ENCODE measurements around the gene BEX2. TPM values are rescaled to one million over a fixed set of nuclear protein-coding genes. Genes with fewer than 3 reads are reported as not detected.

The BEX2 gene
- total and polyA plus RNA-seq, 3 experiments from 2014 or later = 8.9 to 68.6 (median 9.0) TPM

DNA sequence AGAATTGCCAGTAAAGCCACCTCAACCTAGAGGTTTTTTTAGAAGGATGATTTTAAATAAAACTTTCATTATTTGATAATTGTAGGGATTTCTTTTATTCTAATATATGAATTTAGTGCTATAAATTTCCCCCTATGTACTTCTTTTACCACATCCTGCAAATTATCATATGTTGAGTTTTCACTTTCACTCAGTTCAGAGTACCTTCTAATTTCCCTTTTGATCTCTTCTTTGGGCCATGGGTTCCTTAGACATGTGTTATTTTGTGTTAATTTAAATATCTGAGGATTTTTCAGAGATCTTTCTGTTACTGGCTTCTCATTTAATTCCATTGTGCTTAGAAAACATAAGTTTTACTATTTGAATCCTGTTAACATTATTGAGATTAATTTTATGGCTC lies 6.1 kb downstream of the BEX2 start:
- DNase-seq = no peak
- H3K4me1 Mint-ChIP-seq = peaks cover 0 to 6% (median 0%) of the 10 kb centered on the region in 3 donors
- H3K9me3 ChIP-seq (ENCODE audit: low read length) = no peaks in the 10 kb centered on the region
- H3K27me3 ChIP-seq (ENCODE audit: insufficient read depth, low read length, poor library complexity, severe bottlenecking) = no peaks in the 10 kb centered on the region
- ChIA-PET POLR2A (no interaction called here), CTCF (no interaction called here)
- no peak overlapping the region for H3K27ac ChIP-seq (ENCODE audit: low read depth, low read length)
- H3K9me3 Mint-ChIP-seq = peaks cover 0 to 2% (median 0%) of the 10 kb centered on the region in 5 donors
- H3K4me3 ChIP-seq (ENCODE audit: low read length) = no peak overlapping the region
- H3K27ac Mint-ChIP-seq = no peak overlapping the region
- H3K4me3 Mint-ChIP-seq = no peak overlapping the region
- no peaks in the 10 kb centered on the region for H3K4me1 ChIP-seq (ENCODE audit: insufficient read depth, low read length)
- H3K27me3 Mint-ChIP-seq = peaks cover 0 to 2% of the 10 kb centered on the region in 2 donors
- H3K36me3 ChIP-seq (ENCODE audit: insufficient read depth, low read length) = no peaks in the 10 kb centered on the region
- H3K36me3 Mint-ChIP-seq = peaks cover 0 to 8% (median 0%) of the 10 kb centered on the region in 3 donors

GRCh38 chrX:103293118-103293517 lies 17.7 kb downstream of the BEX2 start:
- Mint-ChIP-seq H3K9me3 (no peaks in the 10 kb centered on the region), H3K36me3 (no peaks in the 10 kb centered on the region), H3K27ac (no peak overlapping the region), H3K4me1 (no peaks in the 10 kb centered on the region), H3K27me3 (peaks cover 2 to 20% of the 10 kb centered on the region in 2 donors), H3K4me3 (no peak overlapping the region)
- ChIA-PET CTCF (no interaction called here), POLR2A (no interaction called here)
- Histone ChIP-seq H3K4me1 (ENCODE audit: insufficient read depth, low read length) (no peaks in the 10 kb centered on the region), H3K4me3 (ENCODE audit: low read length) (no peak overlapping the region), H3K27me3 (ENCODE audit: insufficient read depth, low read length, poor library complexity, severe bottlenecking) (no peaks in the 10 kb centered on the region), H3K27ac (ENCODE audit: low read depth, low read length) (no peak overlapping the region), H3K36me3 (ENCODE audit: insufficient read depth, low read length) (no peaks in the 10 kb centered on the region), H3K9me3 (ENCODE audit: low read length) (no peaks in the 10 kb centered on the region)
- DNase-seq = no peak

DNA sequence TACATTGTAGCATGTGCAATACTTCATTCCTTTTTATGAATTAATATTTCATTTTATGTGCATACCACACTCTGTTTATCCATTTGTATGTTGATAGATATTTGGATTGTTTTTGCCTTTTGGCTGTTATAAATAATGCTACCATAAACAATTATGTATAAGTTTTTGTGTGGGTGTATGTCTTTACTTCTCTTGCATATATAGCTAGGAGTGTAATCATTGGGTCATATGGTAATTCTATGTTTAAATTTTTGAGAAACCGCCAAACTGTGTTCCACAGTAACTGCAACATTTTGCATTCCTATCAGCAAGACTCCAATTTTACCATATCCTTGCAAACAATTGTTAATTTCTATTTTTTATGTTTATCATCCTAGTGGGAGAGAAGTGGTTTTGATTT lies 31.2 kb downstream of the BEX2 start:
- Mint-ChIP-seq H3K4me1 (peaks cover 0 to 10% (median 4%) of the 10 kb centered on the region in 3 donors), H3K9me3 (no peaks in the 10 kb centered on the region), H3K27me3 (peaks cover 51 to 56% of the 10 kb centered on the region in 2 donors), H3K36me3 (no peaks in the 10 kb centered on the region), H3K27ac (no peak overlapping the region), H3K4me3 (no peak overlapping the region)
- H3K27me3 ChIP-seq (ENCODE audit: insufficient read depth, low read length, poor library complexity, severe bottlenecking) = no peaks in the 10 kb centered on the region
- ChIA-PET CTCF (no interaction called here), POLR2A (no interaction called here)
- no peak overlapping the region for H3K27ac ChIP-seq (ENCODE audit: low read depth, low read length)
- no peaks in the 10 kb centered on the region for H3K36me3 ChIP-seq (ENCODE audit: insufficient read depth, low read length)
- DNase-seq = no peak
- H3K9me3 ChIP-seq (ENCODE audit: low read length) = no peaks in the 10 kb centered on the region
- H3K4me3 ChIP-seq (ENCODE audit: low read length) = no peak overlapping the region
- H3K4me1 ChIP-seq (ENCODE audit: insufficient read depth, low read length) = no peaks in the 10 kb centered on the region

DNA sequence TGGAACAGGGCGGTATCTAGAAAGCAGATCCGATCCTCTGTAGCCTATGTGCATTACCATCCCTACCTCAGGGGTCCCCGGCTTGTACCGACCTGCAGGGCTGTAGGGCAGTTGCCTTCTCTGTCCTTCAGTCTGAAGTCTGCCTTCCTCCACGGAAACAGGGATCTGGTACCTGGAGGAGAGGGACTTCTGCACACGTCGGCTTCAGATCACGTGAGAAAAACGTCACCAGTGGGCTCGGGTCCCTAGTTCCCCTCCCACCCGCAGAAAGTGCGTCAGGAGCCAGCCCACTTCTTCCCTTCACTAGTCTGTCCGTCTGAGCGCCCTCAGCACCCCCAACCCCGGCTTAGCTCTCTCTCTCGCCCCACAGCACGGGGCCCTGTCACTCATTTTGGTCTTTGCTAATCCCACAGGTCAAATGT lies 34.2 kb downstream of the BEX2 start, which contains the start of gene TCEAL5:
TSS of gene TCEAL5 (minus strand) at position 170 of the 422 bp plus-strand sequence. CDS start 2,187 bp downstream, outside the sequence.
- CTCF ChIA-PET = no interaction called here
- Histone ChIP-seq H3K36me3 (ENCODE audit: insufficient read depth, low read length) (no peaks in the 10 kb centered on the region), H3K4me1 (ENCODE audit: insufficient read depth, low read length) (no peaks in the 10 kb centered on the region), H3K9me3 (ENCODE audit: low read length) (no peaks in the 10 kb centered on the region), H3K27me3 (ENCODE audit: insufficient read depth, low read length, poor library complexity, severe bottlenecking) (no peaks in the 10 kb centered on the region), H3K27ac (ENCODE audit: low read depth, low read length) (no peak within 1 kb of the TSS), H3K4me3 (ENCODE audit: low read length) (no peak within 1 kb of the TSS)
- Mint-ChIP-seq H3K9me3 (no peaks in the 10 kb centered on the region), H3K4me1 (peaks cover 0 to 10% (median 4%) of the 10 kb centered on the region in 3 donors), H3K27me3 (peaks cover 55 to 74% of the 10 kb centered on the region in 2 donors), H3K36me3 (no peaks in the 10 kb centered on the region), H3K4me3 (peak within 1 kb of the TSS in 5 of 7 donors; percentile 13 to 48 (median 33)), H3K27ac (peak within 1 kb of the TSS in 2 of 8 donors; percentile 8 to 66)
- POLR2A ChIA-PET = no interaction called here
- DNase-seq = no peak

DNA sequence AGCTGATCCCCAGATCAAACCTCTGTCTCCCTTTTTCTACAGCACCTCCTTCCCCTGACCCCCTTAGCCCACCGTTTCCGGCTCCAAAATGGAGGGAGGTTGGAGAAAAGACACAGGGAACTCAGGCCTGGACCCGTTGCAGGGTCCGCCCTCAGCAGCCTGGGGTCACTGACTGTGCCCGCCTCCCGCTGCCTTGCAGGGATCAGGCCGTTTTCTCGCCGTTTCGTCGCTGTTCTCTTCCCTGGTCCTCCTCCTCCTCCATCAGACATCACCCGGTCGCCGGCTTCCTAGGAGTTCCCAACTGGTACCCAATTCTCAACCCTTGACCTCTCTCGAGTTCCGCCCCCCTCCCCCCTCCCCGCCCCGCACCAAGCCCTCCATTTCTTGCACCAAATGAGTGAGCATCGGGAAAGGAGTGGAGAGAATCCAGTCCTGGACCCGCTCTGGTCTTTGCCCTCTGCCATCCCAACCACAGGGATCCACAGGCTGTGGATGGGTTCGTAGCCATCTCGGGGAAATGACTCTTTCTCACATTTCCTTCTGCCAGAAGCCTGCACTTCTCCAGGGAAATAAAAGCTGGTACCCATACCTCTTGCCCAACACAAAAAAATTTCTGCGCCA lies 34.7 kb downstream of the BEX2 start:
- Histone ChIP-seq H3K27me3 (ENCODE audit: insufficient read depth, low read length, poor library complexity, severe bottlenecking) (no peaks in the 10 kb centered on the region), H3K9me3 (ENCODE audit: low read length) (no peaks in the 10 kb centered on the region), H3K27ac (ENCODE audit: low read depth, low read length) (no peak overlapping the region), H3K36me3 (ENCODE audit: insufficient read depth, low read length) (no peaks in the 10 kb centered on the region), H3K4me3 (ENCODE audit: low read length) (no peak overlapping the region), H3K4me1 (ENCODE audit: insufficient read depth, low read length) (no peaks in the 10 kb centered on the region)
- H3K27ac Mint-ChIP-seq = peak overlapping the region in 2 of 8 donors; percentile 8 to 66
- no peaks in the 10 kb centered on the region for H3K36me3 Mint-ChIP-seq
- H3K27me3 Mint-ChIP-seq = peaks cover 52 to 73% of the 10 kb centered on the region in 2 donors
- ChIA-PET CTCF (no interaction called here), POLR2A (no interaction called here)
- no peaks in the 10 kb centered on the region for H3K9me3 Mint-ChIP-seq
- DNase-seq = no peak
- peaks cover 0 to 10% (median 4%) of the 10 kb centered on the region in 3 donors for H3K4me1 Mint-ChIP-seq
- H3K4me3 Mint-ChIP-seq = peak overlapping the region in 2 of 7 donors; percentile 13 to 48

DNA sequence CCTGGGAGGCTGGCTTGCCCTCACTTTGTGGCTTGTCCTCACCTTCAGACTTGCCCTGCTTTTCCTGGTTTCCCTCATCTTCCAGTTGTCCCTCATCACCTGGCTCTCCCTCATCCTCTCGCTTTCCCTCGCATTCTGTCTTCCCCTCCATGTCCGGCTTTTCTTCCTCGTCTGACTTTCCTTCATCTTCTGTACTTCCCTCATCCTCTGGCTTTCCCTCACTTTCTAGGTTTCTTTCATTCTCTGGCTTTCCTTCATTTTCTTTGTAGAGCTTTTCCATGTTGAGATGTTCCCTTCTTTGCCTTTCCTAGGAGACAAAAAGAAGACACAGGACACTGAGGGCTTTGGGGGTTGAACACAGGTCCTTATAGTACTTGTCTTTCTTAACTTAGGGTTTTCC lies 36.5 kb downstream of the BEX2 start:
- Histone ChIP-seq H3K27ac (ENCODE audit: low read depth, low read length) (no peak overlapping the region), H3K27me3 (ENCODE audit: insufficient read depth, low read length, poor library complexity, severe bottlenecking) (no peaks in the 10 kb centered on the region), H3K4me3 (ENCODE audit: low read length) (no peak overlapping the region), H3K9me3 (ENCODE audit: low read length) (no peaks in the 10 kb centered on the region), H3K4me1 (ENCODE audit: insufficient read depth, low read length) (no peaks in the 10 kb centered on the region), H3K36me3 (ENCODE audit: insufficient read depth, low read length) (no peaks in the 10 kb centered on the region)
- POLR2A ChIA-PET = no interaction called here
- Mint-ChIP-seq H3K36me3 (no peaks in the 10 kb centered on the region), H3K27ac (no peak overlapping the region), H3K9me3 (no peaks in the 10 kb centered on the region), H3K4me1 (peaks cover 0 to 10% (median 4%) of the 10 kb centered on the region in 3 donors), H3K4me3 (no peak overlapping the region), H3K27me3 (peaks cover 45 to 69% of the 10 kb centered on the region in 2 donors)
- no peak for DNase-seq
- CTCF ChIA-PET = no interaction called here

Other genes starting within 250 kb of the BEX2 start
- under 1 TPM; 0.63 to 0.69 TPM for gene BEX1, start 246.8 kb downstream of the BEX2 start, total RNA-seq
- gene BEX1, start 246.8 kb downstream of the BEX2 start, polyA plus RNA-seq = 0.28 TPM
- not detected for gene NXF3, start 217.8 kb downstream of the BEX2 start, total RNA-seq
- gene NXF3, start 217.8 kb downstream of the BEX2 start, polyA plus RNA-seq = not detected
- gene BEX4, start 95.9 kb downstream of the BEX2 start, total RNA-seq = 10 to 100 TPM; 11.5 to 12.6 TPM
- 60.6 TPM for gene BEX4, start 95.9 kb downstream of the BEX2 start, polyA plus RNA-seq
- gene TCEAL8, start 55.8 kb downstream of the BEX2 start, total RNA-seq = 10 to 100 TPM; 25.7 to 26.4 TPM
- 56.3 TPM for gene TCEAL8, start 55.8 kb downstream of the BEX2 start, polyA plus RNA-seq
- gene TCEAL5, start 34.2 kb downstream of the BEX2 start, total RNA-seq = not detected
- not detected for gene TCEAL5, start 34.2 kb downstream of the BEX2 start, polyA plus RNA-seq
- gene TCEAL7, start 19.2 kb upstream of the BEX2 start, total RNA-seq = not detected
- not detected for gene TCEAL7, start 19.2 kb upstream of the BEX2 start, polyA plus RNA-seq
- 1 to 10 TPM; 2.8 to 3.4 TPM for gene TCEAL9, start 45.5 kb upstream of the BEX2 start, total RNA-seq
- gene TCEAL9, start 45.5 kb upstream of the BEX2 start, polyA plus RNA-seq = 1.0 TPM
- 10 to 100 TPM in 1 of 2 experiments, 1 to 10 TPM in 1; 9.5 to 10.6 TPM for gene BEX3, start 65.5 kb upstream of the BEX2 start, total RNA-seq
- 33.7 TPM for gene BEX3, start 65.5 kb upstream of the BEX2 start, polyA plus RNA-seq
- gene RAB40A, start 208.5 kb upstream of the BEX2 start, total RNA-seq = under 1 TPM in 1 of 2 experiments, not detected in 1; 0.13 TPM
- not detected for gene RAB40A, start 208.5 kb upstream of the BEX2 start, polyA plus RNA-seq